ENCODE data around the gene B4GALT6. TPM values are rescaled to one million over a fixed set of nuclear protein-coding genes. Genes with fewer than 3 reads are reported as not detected.

The B4GALT6 gene
- total and polyA plus RNA-seq, 2 of the 13 experiments (the other 11 are each of a cell fraction or from before 2014, with no cell fraction given): 1.9 to 3.3 TPM

- TF ChIP-seq TAF15 (IDR thresholded peaks at IDR 0.05; ENCODE audit: low read depth, low read length, poor library complexity, severe bottlenecking): no peak
- no peak for TF ChIP-seq ATAD3A (CRISPR knock-in tag; IDR thresholded peaks at IDR 0.05)
- TF ChIP-seq ZNF230 (CRISPR knock-in tag; IDR thresholded peaks at IDR 0.05): no peak
- TF ChIP-seq PHF20 (CRISPR knock-in tag; IDR thresholded peaks at IDR 0.05): no peak
- no peak for TF ChIP-seq HDAC6 (IDR thresholded peaks at IDR 0.05; ENCODE audit: low read depth, low read length)
- no peak for TF ChIP-seq TEF (CRISPR knock-in tag; IDR thresholded peaks at IDR 0.05)
- no peak for TF ChIP-seq AHR (CRISPR knock-in tag; IDR thresholded peaks at IDR 0.05)
- no peak for TF ChIP-seq ZNF562 (CRISPR knock-in tag; IDR thresholded peaks at IDR 0.05; ENCODE audit: borderline replicate concordance)
- TF ChIP-seq ZNF143 (CRISPR knock-in tag; IDR thresholded peaks at IDR 0.05): no peak
- no peak for TF ChIP-seq JUN (CRISPR knock-in tag; IDR thresholded peaks at IDR 0.05)
- TF ChIP-seq NFRKB (IDR thresholded peaks at IDR 0.05): no peak
- no peak for TF ChIP-seq MTERF4 (CRISPR knock-in tag; IDR thresholded peaks at IDR 0.05)
- TF ChIP-seq ZNF577 (CRISPR knock-in tag; IDR thresholded peaks at IDR 0.05; ENCODE audit: borderline replicate concordance, low read depth): no peak
- no peak for TF ChIP-seq SOX6 (IDR thresholded peaks at IDR 0.05)
- peak; percentile 78 for TF ChIP-seq SOX6 (CRISPR knock-in tag; IDR thresholded peaks at IDR 0.05)
- TF ChIP-seq MTF1 (CRISPR knock-in tag; IDR thresholded peaks at IDR 0.05): no peak
- TF ChIP-seq ZNF17 (CRISPR knock-in tag; IDR thresholded peaks at IDR 0.05): no peak
- peak; percentile 63; the same call in 1 of the 2 replicates for TF ChIP-seq TFE3 (CRISPR knock-in tag; IDR thresholded peaks at IDR 0.05)
- TF ChIP-seq CENPBD1 (CRISPR knock-in tag; IDR thresholded peaks at IDR 0.05; ENCODE audit: borderline replicate concordance, low read depth): no peak
- TF ChIP-seq FOSL2 (CRISPR knock-in tag; IDR thresholded peaks at IDR 0.05): peak; percentile 67
- TF ChIP-seq ARNT2 (CRISPR knock-in tag; IDR thresholded peaks at IDR 0.05; ENCODE audit: low read depth): no peak
- TF ChIP-seq HOMEZ (CRISPR knock-in tag; IDR thresholded peaks at IDR 0.05; ENCODE audit: low read depth): peak; percentile 93; the same call in 1 of the 2 replicates
- TF ChIP-seq ZBTB43 (CRISPR knock-in tag; conservative IDR thresholded peaks at IDR 0.05): no peak
- TF ChIP-seq TOE1 (CRISPR knock-in tag; IDR thresholded peaks at IDR 0.05): no peak
- TF ChIP-seq ZNF530 (CRISPR knock-in tag; IDR thresholded peaks at IDR 0.05; ENCODE audit: low read depth): no peak
Observed at GRCh38 chr18:31591628-31592027, 92.8 kb downstream of the B4GALT6 start, which contains the start of gene TTR (continued).

Data from HepG2 (cell line).